GM18520 (cell line): ENCODE data around the gene LYL1.

Experiments
- ATAC-seq: cut with Tn5 transposase; IDR thresholded peaks from one replicate; pipeline ENCODE4 v1.9.1; 2021; ENCODE audit not compliant: unreplicated experiment

LYL1 gene

GRCh38 chr19:13058951-13059660 lies 43.6 kb downstream of the LYL1 start:
- ATAC-seq = no peak

GRCh38 chr19:13057744-13058143 lies 44.9 kb downstream of the LYL1 start:
- ATAC-seq = no peak

- ATAC-seq = no peak
Measured at GRCh38 chr19:13057147-13057572, 45.5 kb downstream of the LYL1 start.

GRCh38 chr19:13056052-13056660 lies 46.5 kb downstream of the LYL1 start:
- no peak for ATAC-seq

- ATAC-seq = no peak
Measured at GRCh38 chr19:13055213-13056051, 47.2 kb downstream of the LYL1 start.

- no peak for ATAC-seq
Measured at GRCh38 chr19:13054626-13055212, 47.9 kb downstream of the LYL1 start.

- ATAC-seq = no peak
Measured at GRCh38 chr19:13053761-13054625, 48.7 kb downstream of the LYL1 start.

- ATAC-seq = no peak
Measured at GRCh38 chr19:13053238-13053637, 49.4 kb downstream of the LYL1 start.

GRCh38 chr19:13052447-13053175 lies 50.0 kb downstream of the LYL1 start:
- no peak for ATAC-seq

- no peak for ATAC-seq
Measured at GRCh38 chr19:13051557-13052165, 51.0 kb downstream of the LYL1 start.

GRCh38 chr19:13050274-13050673 lies 52.4 kb downstream of the LYL1 start:
- ATAC-seq = no peak
